WTC11 (cell line): ENCODE measurements around the gene CAPZB.

Source experiments
- FOXK1 ChIP-seq: sonication (generic); formaldehyde crosslinking; IDR thresholded peaks from 2 replicates; pipeline ENCODE4 v1.8.0; 2022; ENCODE audit warnings: mild to moderate bottlenecking, moderate library complexity, missing genetic modification reagents
- JAZF1 ChIP-seq: fragments of 250-450 bp; sonication (Bioruptor Pico); IDR thresholded peaks from 2 replicates; pipeline ENCODE4 v1.9.0; 2021; ENCODE audit warnings: moderate library complexity, mild to moderate bottlenecking, inconsistent platforms
- NFYB ChIP-seq: sonication (generic); formaldehyde crosslinking; conservative IDR thresholded peaks from 2 replicates; pipeline ENCODE4 v1.8.0; 2022; ENCODE audit warnings: low read depth, missing genetic modification reagents
- ZNF138 ChIP-seq: sonication (generic); formaldehyde crosslinking; conservative IDR thresholded peaks from 2 replicates; pipeline ENCODE4 v1.8.1; 2022; ENCODE audit warnings: mild to moderate bottlenecking, moderate library complexity, missing genetic modification reagents
- TF ChIP-seq, protein P1 (sequence below): fragments of 200-600 bp; IDR thresholded peaks from 2 replicates; pipeline ENCODE4 v1.8.0; 2022; ENCODE audit warnings: antibody characterized with exemption
- TF ChIP-seq, protein P2 (sequence below): sonication (generic); formaldehyde crosslinking; IDR thresholded peaks from 2 replicates; pipeline ENCODE4 v1.8.0; 2022; ENCODE audit warnings: mild to moderate bottlenecking, missing genetic modification reagents
- TF ChIP-seq, protein P3 (sequence below): sonication (generic); formaldehyde crosslinking; IDR thresholded peaks from 2 replicates; pipeline ENCODE4 v1.8.1; 2022; ENCODE audit warnings: low read depth, mild to moderate bottlenecking, moderate library complexity, missing genetic modification reagents, borderline replicate concordance
- TF ChIP-seq, protein P4 (sequence below): sonication (generic); formaldehyde crosslinking; IDR thresholded peaks from 2 replicates; pipeline ENCODE4 v1.8.1; 2023; ENCODE audit warnings: mild to moderate bottlenecking, missing genetic modification reagents, moderate library complexity
- TF ChIP-seq, protein P5 (sequence below): sonication (generic); formaldehyde crosslinking; IDR thresholded peaks from 2 replicates; pipeline ENCODE4 v1.8.1; 2023; ENCODE audit warnings: mild to moderate bottlenecking, missing genetic modification reagents, moderate library complexity

DNA sequence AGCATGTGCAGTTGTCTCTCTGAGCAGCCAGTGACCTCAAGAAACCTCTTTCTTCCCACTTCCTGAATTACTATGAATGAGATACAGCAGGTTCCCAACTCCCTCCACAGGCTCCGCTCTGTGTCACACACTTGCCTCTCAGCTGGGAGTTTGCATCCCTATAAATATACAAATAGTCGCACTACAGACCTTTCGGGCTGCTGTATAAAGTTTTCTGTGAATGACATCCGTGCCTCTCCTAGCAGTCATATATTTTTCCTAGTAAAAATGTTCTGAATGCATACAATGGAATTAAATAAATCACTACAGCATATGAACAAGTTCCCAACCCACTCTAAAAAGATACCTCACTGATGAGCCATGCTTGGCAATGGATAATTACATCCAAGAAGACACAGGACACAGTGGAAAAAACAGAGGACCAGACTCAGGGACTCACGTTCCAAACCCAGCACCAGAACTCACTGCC, 66.8 kb downstream of the CAPZB start:
- TF ChIP-seq, protein P1, sequence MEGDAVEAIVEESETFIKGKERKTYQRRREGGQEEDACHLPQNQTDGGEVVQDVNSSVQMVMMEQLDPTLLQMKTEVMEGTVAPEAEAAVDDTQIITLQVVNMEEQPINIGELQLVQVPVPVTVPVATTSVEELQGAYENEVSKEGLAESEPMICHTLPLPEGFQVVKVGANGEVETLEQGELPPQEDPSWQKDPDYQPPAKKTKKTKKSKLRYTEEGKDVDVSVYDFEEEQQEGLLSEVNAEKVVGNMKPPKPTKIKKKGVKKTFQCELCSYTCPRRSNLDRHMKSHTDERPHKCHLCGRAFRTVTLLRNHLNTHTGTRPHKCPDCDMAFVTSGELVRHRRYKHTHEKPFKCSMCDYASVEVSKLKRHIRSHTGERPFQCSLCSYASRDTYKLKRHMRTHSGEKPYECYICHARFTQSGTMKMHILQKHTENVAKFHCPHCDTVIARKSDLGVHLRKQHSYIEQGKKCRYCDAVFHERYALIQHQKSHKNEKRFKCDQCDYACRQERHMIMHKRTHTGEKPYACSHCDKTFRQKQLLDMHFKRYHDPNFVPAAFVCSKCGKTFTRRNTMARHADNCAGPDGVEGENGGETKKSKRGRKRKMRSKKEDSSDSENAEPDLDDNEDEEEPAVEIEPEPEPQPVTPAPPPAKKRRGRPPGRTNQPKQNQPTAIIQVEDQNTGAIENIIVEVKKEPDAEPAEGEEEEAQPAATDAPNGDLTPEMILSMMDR, result no peak
- TF ChIP-seq, protein P2, sequence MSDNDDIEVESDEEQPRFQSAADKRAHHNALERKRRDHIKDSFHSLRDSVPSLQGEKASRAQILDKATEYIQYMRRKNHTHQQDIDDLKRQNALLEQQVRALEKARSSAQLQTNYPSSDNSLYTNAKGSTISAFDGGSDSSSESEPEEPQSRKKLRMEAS (CRISPR knock-in tag), result no peak
- TF ChIP-seq FOXK1 (CRISPR knock-in tag) (no peak), JAZF1 (no peak), ZNF138 (no peak), NFYB (CRISPR knock-in tag) (no peak)
- TF ChIP-seq, protein P3, sequence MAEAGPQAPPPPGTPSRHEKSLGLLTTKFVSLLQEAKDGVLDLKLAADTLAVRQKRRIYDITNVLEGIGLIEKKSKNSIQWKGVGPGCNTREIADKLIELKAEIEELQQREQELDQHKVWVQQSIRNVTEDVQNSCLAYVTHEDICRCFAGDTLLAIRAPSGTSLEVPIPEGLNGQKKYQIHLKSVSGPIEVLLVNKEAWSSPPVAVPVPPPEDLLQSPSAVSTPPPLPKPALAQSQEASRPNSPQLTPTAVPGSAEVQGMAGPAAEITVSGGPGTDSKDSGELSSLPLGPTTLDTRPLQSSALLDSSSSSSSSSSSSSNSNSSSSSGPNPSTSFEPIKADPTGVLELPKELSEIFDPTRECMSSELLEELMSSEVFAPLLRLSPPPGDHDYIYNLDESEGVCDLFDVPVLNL (CRISPR knock-in tag), result no peak
- TF ChIP-seq, protein P4, sequence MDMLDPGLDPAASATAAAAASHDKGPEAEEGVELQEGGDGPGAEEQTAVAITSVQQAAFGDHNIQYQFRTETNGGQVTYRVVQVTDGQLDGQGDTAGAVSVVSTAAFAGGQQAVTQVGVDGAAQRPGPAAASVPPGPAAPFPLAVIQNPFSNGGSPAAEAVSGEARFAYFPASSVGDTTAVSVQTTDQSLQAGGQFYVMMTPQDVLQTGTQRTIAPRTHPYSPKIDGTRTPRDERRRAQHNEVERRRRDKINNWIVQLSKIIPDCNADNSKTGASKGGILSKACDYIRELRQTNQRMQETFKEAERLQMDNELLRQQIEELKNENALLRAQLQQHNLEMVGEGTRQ, result no peak
- TF ChIP-seq, protein P5, sequence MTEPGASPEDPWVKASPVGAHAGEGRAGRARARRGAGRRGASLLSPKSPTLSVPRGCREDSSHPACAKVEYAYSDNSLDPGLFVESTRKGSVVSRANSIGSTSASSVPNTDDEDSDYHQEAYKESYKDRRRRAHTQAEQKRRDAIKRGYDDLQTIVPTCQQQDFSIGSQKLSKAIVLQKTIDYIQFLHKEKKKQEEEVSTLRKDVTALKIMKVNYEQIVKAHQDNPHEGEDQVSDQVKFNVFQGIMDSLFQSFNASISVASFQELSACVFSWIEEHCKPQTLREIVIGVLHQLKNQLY (CRISPR knock-in tag), result no peak
